Cardiac muscle cell (in vitro differentiated cells and primary cell): Measurements from ENCODE around the gene PI4K2A. TPM values are rescaled to one million over a fixed set of nuclear protein-coding genes. Genes with fewer than 3 reads are reported as not detected.
"Not testable (repeated sequence)": the region's sequence is repeated elsewhere in the genome, so short reads cannot be mapped to it uniquely, and the experiment has no call there.

Experiments used
- DNase-seq, 2 donors: peaks; one replicate each; pipeline versions ENCODE4 v3.0.0 to v3.0.0-alpha.2; 2010 to 2017; ENCODE audit warnings: low read depth in 1 of 2, low spot score in 1 of 2
- H3K27ac ChIP-seq: fragments of 200-600 bp; sonication (generic); 2 replicates; pipeline ENCODE4 v1.5.1; 2016
- H3K27me3 ChIP-seq: fragments of 200-600 bp; sonication (generic); 2 replicates; pipeline ENCODE4 v1.6.0; 2016; ENCODE audit warnings: control low read depth
- H3K36me3 ChIP-seq: fragments of 200-600 bp; sonication (generic); 2 replicates; pipeline ENCODE4 v1.5.1; 2016; ENCODE audit warnings: control low read depth
- H3K4me1 ChIP-seq: fragments of 200-600 bp; sonication (generic); 2 replicates; pipeline ENCODE4 v1.8.1; 2017; ENCODE audit warnings: low read depth, mild to moderate bottlenecking, mixed run types
- H3K4me3 ChIP-seq: fragments of 200-600 bp; sonication (generic); 2 replicates; pipeline ENCODE4 v1.5.1; 2016; ENCODE audit warnings: mild to moderate bottlenecking
- H3K9me3 ChIP-seq: fragments of 200-600 bp; sonication (generic); 2 replicates; pipeline ENCODE4 v1.5.1; 2017; ENCODE audit warnings: low read depth, mild to moderate bottlenecking, control low read depth
- polyA plus RNA-seq: library from polyadenylated mRNA; unstranded; fragments of >200 nt; fragmentation: Nextera tagmentation; extraction: Ambion mirVana; gene quantifications from 2 replicates; pipeline ENCODE4 v1.2.1, GENCODE V29; 2016
- total RNA-seq: library from RNA; depleted of rRNA; stranded (reverse); fragments of >200 nt; gene quantifications from 2 replicates; pipeline ENCODE4 v1.2.3, GENCODE V29; 2016
- TF ChIP-seq, protein P1 (sequence below): IDR thresholded peaks from 2 replicates; pipeline ENCODE4 v1.5.1; 2012; ENCODE audit warnings: low read depth, mild to moderate bottlenecking, low read length

PI4K2A gene
- total and polyA plus RNA-seq, 2 experiments from 2014 or later = 19.7 to 20.1 TPM

DNA sequence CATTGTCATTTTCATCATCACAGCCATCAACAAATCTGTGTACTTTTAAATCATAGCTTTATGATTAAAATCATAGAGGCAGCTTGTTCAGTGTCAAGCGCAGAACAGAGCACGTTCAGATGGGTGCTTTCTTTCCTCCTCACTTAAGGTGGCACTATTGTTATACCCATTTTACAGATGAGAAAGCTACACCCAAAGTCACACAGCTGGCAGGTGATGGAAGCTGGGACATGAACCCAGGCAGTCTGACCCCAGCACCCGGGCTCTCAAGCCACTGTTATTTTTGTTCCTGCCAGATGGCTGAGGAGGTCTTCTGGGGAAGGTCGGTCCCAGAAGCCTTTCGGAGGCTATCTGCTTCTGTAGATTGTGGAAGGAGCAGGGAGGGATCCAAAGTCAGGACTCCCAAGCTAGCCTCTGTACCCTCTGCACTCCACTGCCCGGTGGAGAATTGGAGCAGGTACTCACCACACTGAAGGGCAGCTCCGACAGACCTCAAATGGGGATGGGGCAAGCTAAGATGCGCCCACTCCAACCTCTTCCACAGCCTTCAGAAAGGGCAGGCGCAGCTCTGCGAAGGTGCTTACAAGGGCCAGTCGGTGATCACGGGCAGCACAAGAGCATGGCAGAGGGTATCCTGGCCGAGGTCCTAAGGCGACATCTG is 46.0 kb downstream of the PI4K2A start:
- Histone ChIP-seq H3K9me3 (no peaks in the 10 kb centered on the region), H3K27ac (peak overlapping the region; percentile 85)
- TF ChIP-seq, protein P1, sequence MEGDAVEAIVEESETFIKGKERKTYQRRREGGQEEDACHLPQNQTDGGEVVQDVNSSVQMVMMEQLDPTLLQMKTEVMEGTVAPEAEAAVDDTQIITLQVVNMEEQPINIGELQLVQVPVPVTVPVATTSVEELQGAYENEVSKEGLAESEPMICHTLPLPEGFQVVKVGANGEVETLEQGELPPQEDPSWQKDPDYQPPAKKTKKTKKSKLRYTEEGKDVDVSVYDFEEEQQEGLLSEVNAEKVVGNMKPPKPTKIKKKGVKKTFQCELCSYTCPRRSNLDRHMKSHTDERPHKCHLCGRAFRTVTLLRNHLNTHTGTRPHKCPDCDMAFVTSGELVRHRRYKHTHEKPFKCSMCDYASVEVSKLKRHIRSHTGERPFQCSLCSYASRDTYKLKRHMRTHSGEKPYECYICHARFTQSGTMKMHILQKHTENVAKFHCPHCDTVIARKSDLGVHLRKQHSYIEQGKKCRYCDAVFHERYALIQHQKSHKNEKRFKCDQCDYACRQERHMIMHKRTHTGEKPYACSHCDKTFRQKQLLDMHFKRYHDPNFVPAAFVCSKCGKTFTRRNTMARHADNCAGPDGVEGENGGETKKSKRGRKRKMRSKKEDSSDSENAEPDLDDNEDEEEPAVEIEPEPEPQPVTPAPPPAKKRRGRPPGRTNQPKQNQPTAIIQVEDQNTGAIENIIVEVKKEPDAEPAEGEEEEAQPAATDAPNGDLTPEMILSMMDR = no peak

DNA sequence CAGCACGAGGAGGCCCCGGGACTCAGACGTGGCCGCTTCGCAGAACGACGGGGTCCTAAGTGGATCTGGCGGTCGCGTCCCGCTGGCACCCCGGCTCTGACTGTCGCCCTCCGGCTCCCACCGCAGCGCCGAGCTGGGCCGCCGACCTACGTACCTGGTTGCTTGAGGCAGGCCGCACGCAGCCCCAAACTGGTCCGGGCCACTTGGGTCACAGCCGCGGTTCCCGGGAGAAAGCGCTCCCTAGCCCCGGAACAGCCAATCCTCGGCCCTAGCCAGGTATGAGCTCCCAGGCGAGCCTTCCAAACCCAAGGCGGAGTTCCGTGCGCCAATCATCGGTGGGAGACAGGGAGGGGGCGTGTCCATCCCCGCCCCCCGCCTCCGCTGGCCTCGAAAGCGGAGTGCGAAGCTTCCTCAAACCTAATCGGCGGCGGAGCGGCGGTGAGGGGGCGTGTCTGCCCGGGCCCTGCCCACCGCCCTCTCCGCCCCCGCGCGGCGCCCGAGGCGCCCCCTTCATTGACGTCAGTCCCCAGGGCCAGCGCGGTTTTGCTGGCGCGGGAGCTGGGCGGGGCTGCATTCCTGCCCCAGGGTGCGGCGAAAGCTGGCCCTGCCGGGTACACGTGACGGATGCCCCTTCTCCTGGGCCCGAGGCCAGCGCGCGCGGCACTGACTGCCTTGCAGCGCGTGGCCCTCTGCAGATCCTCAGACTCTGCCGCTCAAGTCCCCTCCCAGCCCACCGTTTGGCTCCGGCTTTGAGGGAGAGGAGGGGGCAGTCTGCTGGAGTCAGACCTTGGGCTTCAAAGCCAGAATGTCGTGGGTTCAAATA is 46.7 kb downstream of the PI4K2A start, which contains the start of gene AVPI1:
Gene AVPI1 (minus strand): TSS at position 280 of the 823 bp plus-strand sequence. CDS start 7,336 bp downstream, outside the sequence.
- Histone ChIP-seq H3K9me3 (no peaks in the 10 kb centered on the region), H3K27ac (peak within 1 kb of the TSS; percentile 93), H3K4me3 (peak within 1 kb of the TSS; percentile 41), H3K4me1 (peaks cover 12% of the 10 kb centered on the region), H3K27me3 (no peaks in the 10 kb centered on the region), H3K36me3 (no peaks in the 10 kb centered on the region)
- peak; percentile 99 for DNase-seq
- TF ChIP-seq, protein P1 = no peak

More for the DNA sequence above, 46.0 kb downstream of the PI4K2A start:
- no peak for DNase-seq
- H3K36me3 ChIP-seq = no peaks in the 10 kb centered on the region
- no peaks in the 10 kb centered on the region for H3K27me3 ChIP-seq
- peaks cover 16% of the 10 kb centered on the region for H3K4me1 ChIP-seq
- peak overlapping the region; percentile 41 for H3K4me3 ChIP-seq

DNA sequence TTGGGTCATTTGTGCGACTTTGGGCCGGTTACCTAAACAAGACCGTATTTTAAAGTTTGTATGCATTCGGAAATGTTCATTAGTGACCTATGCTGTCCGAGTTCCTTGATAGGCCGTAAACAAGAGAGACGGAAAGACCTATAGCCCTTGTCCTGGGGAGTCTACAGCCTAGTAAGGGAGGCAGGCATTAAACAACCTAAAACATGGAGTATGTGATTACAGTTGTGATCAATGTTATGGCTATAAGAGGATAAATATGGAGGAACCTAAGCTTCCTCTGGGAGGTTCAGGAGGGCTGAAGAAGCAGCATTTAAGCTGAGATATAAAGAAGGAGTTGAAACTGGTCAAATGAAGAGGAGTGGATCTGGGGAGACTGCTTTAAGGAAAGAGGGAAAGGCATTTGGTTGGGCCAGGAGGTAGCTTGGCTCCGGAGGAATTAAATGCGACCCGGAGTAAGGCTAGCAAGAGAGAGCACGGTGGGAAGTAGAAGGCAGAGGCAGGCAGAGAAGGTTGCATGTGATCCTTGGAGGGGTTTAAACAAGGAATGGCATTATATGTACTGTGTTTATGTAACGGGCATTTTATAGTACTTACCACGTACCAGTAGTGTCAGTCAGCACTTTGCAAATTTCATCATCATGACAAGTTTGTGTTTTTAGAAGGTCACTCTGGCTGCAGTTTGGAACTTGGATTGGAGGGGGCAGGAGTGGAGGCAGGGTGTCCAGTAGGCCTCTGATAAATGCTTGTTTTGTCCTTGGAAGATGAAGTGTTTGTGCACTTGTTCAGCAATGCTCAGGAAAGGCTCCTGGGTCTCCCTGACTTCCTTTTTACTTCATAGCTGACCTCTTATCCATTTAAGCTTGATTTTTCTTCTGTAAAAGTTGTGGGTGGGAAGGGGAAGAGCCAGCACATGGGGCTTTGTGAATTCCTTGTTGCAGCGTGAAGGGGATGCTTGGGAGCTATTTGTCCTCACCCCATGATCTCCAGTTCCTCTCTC is 47.6 kb downstream of the PI4K2A start:
- H3K4me1 ChIP-seq = peaks cover 11% of the 10 kb centered on the region
- TF ChIP-seq, protein P1 = no peak
- peak in 1 of 2 donors; percentile 63 for DNase-seq
- peak overlapping the region; percentile 14 for H3K4me3 ChIP-seq
- H3K27ac ChIP-seq = peak overlapping the region; percentile 93
- H3K9me3 ChIP-seq = no peaks in the 10 kb centered on the region
- no peaks in the 10 kb centered on the region for H3K27me3 ChIP-seq
- no peaks in the 10 kb centered on the region for H3K36me3 ChIP-seq

DNA sequence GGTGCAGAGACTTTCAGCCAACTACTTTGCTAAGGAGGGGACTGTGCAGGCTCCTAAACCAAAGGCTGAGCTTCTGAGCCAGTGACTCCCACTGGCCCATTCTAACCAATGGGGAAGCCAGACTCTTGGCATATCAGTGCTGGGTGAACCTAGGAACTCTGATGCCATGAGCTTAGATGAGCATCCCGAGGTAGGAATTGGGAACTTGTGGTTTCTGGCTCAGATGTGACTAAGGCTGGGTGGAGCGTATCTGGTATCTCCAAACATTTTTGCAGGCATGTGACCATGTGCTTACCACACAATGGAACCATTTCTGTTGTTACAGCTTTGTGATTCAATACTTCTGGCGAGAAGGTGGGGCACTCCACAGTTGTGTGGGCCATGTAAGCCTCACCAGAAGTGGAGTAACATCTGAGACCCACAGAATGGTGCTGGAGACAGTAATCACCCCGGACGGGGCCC is 49.1 kb downstream of the PI4K2A start:
- H3K27me3 ChIP-seq = no peaks in the 10 kb centered on the region
- no peaks in the 10 kb centered on the region for H3K36me3 ChIP-seq
- no peaks in the 10 kb centered on the region for H3K9me3 ChIP-seq
- H3K27ac ChIP-seq = no peak overlapping the region
- no peak overlapping the region for H3K4me3 ChIP-seq
- TF ChIP-seq, protein P1 = no peak
- DNase-seq = peak in 1 of 2 donors; percentile 93
- H3K4me1 ChIP-seq = peaks cover 11% of the 10 kb centered on the region

DNA sequence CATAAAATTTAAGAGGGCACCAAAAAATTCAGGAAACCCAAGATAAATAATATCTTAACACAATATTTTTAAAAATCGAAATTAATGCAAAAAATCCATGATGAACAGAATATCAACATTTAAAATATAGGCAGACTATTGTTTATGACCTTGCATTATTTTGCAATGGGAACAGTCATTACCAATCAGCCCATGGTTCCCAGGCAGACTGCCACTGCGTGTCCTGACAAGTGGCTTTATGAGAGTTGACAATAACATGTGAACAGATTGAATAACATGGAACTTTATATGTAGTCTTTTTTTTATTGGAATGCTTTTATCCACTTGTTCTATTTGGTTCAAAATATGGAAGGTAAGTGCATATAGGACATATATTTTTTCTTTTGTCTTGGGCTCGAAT is 49.7 kb downstream of the PI4K2A start:
- H3K27ac ChIP-seq = no peak overlapping the region
- TF ChIP-seq, protein P1 = no peak
- peaks cover 11% of the 10 kb centered on the region for H3K4me1 ChIP-seq
- no peak for DNase-seq
- H3K27me3 ChIP-seq = no peaks in the 10 kb centered on the region
- no peaks in the 10 kb centered on the region for H3K9me3 ChIP-seq
- H3K36me3 ChIP-seq = no peaks in the 10 kb centered on the region
- H3K4me3 ChIP-seq = no peak overlapping the region

DNA sequence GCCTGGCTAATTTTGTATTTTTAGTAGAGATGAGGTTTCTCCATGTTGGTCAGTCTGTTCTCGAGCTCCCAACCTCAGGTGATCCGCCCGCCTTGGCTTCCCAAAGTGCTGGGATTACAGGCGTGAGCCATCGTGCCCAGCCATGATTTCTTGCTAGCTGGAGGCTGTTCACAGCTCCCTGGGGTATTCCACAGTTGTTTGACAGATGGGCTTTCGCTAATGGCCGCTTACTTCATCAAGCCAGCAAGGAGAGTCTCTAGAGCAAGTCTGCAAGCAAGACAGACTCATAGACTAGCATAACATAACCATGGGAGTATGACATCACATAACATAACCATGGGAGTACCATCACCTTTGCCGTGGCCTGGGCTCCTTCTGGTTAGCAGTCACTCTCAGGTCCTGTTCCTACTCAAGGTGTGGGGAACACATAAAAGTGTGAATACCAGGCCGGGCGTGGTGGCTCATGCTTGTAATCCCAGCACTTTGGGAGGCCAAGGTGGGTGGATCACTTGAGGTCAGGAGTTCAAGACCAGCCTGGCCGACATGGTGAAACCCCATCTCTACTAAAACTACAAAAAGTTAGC is 57.7 kb downstream of the PI4K2A start:
- H3K4me3 ChIP-seq, H3K27ac ChIP-seq, H3K27me3 ChIP-seq, H3K36me3 ChIP-seq, H3K9me3 ChIP-seq, DNase-seq, H3K4me1 ChIP-seq: not testable (repeated sequence)
